ENCODE results near the gene PSPC1.
"Not testable (repeated sequence)": the region's sequence is repeated elsewhere in the genome, so short reads cannot be mapped to it uniquely, and the experiment has no call there.

Gene PSPC1

DNA sequence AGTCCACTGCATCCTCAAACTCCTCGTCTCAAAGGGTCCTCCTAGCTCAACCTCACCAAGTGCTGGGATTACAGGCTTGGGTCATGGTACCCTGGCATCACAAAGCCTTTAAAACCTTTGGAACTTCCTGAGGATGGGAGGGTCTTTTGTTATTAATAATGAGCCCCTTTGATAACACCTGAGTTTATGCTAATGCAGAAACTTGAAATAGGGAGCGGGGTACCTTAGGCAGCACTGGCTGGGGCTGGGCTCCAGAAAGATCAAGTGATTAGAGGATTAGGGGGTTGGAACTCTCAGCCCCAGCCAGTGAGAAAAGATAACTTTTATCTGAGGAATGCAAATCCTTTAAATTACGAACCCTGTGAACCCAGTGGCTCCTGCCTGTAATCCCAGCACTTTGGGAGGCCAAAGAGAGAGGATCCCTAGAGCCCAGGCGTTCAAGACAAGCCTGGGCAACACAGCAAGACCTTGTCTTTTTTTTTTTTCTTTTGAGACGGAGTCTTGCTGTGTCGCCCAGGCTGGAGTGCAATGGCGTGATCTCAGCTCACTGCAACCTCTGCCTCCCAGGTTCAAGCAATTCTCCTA lies 9.3 kb upstream of the PSPC1 start:
- Histone ChIP-seq H3K36me3 (ENCODE audit: control insufficient read depth, low read depth, low read length) (no peaks in the 10 kb centered on the region), H3K9ac (ENCODE audit: low read length) (no peak overlapping the region), H3K27ac (ENCODE audit: low read length) (no peak overlapping the region), H3K4me3 (ENCODE audit: low read length) (no peak overlapping the region), H3K4me1 (ENCODE audit: control insufficient read depth, low read depth, low read length) (peaks cover 6% of the 10 kb centered on the region), H3K27me3 (ENCODE audit: control insufficient read depth, insufficient read depth, low read length) (no peaks in the 10 kb centered on the region), H3K9me3 (ENCODE audit: control insufficient read depth, low read depth, low read length) (no peaks in the 10 kb centered on the region)

DNA sequence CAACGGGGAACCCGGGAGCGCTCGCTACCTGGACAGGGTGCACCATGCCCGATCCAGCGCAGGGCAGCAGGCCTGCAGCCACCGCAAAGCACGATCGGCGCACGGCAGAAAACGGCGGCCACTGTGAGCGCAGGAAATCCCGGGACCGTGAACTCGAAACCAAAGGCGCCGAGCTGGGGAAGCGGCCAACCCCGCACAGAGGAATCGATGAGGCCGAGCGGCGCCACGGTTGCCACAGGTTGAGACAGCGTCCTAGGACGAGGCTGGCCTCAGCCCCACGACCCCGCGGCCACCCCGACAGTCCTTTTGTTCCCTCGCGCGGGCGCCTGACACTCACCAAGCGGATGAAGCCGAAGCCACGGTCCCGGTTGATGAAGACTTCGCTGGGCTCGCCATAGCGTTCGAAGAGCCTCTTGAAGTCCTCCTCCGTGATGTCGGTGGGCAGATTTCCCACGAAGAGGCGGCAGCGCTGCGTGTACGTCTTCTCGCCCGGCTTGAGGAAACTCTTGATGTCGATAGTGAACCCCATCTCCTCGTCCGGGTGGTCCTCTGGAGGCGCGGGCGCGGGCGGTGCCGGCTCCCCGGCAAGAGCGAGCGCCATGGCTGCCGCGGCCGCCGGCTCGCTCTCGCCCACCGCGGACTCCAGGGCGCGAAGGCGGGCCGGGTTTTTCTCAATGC lies 557 bp downstream of the PSPC1 start:
- Histone ChIP-seq H3K9me3 (ENCODE audit: control insufficient read depth, low read depth, low read length) (no peaks in the 10 kb centered on the region), H3K9ac (ENCODE audit: low read length) (peak overlapping the region; percentile 99), H3K36me3 (ENCODE audit: control insufficient read depth, low read depth, low read length) (no peaks in the 10 kb centered on the region), H3K4me3 (ENCODE audit: low read length) (peak overlapping the region; percentile 99), H3K4me1 (ENCODE audit: control insufficient read depth, low read depth, low read length) (no peaks in the 10 kb centered on the region), H3K27me3 (ENCODE audit: control insufficient read depth, insufficient read depth, low read length) (no peaks in the 10 kb centered on the region), H3K27ac (ENCODE audit: low read length) (peak overlapping the region; percentile 83)

DNA sequence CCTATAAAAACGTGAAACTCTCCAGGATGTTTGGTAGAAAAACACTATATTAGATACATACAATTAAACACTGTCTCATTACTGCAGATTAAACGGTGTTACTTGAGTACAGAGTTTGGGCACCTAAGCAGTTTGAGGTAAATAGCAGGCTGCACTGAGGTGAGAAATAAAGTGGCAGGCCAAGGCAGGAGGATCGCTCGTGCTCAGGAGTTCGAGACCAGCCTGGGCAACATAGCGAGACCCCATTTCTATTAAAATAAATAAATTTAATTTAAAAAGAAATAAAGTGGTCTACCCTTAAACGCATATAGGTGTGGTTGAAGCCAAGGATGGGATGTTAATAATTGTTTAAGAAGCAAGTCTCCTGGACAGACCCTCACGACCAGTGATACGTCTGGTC lies 1.2 kb downstream of the PSPC1 start:
- H3K9me3 ChIP-seq (ENCODE audit: control insufficient read depth, low read depth, low read length) = no peaks in the 10 kb centered on the region
- H3K4me1 ChIP-seq (ENCODE audit: control insufficient read depth, low read depth, low read length) = no peaks in the 10 kb centered on the region
- no peaks in the 10 kb centered on the region for H3K27me3 ChIP-seq (ENCODE audit: control insufficient read depth, insufficient read depth, low read length)
- H3K36me3 ChIP-seq (ENCODE audit: control insufficient read depth, low read depth, low read length) = no peaks in the 10 kb centered on the region
- peak overlapping the region; percentile 99 for H3K4me3 ChIP-seq (ENCODE audit: low read length)
- H3K9ac ChIP-seq (ENCODE audit: low read length) = peak overlapping the region; percentile 99
- H3K27ac ChIP-seq (ENCODE audit: low read length) = peak overlapping the region; percentile 83

DNA sequence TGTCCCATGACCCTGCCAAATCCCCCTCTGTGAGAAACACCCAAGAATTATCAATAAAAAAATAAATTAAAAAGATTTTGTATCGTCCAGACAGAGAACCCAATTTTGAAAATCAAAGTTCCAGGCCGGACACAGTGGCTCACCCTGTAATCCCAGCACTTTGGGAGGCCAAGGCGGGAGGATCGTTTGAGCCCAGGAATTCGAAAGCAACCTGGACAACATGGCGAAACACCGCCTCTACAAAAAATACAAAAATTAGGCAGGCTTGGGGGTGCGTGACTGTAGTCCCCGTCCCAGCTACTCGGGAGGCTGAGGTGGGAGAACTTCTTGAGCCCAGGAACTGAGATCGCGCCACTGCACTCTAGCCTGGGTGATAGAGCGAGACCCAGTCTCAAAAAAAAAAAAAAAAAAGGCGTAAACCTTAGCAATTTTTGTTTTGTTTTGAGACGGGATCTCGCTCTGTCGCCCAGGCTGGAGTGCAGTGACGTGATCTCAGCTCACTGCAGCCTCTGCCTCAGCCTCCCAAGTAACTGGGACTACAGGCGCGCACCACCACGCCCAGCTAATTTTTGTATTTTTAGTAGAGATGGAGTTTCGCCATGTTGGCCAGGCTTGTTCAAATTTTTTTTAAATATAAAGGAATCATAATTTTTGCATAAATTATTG lies 1.9 kb downstream of the PSPC1 start:
- not testable (repeated sequence) for H3K27ac ChIP-seq (ENCODE audit: low read length); H3K4me1 ChIP-seq (ENCODE audit: control insufficient read depth, low read depth, low read length); H3K27me3 ChIP-seq (ENCODE audit: control insufficient read depth, insufficient read depth, low read length); H3K9ac ChIP-seq (ENCODE audit: low read length); H3K36me3 ChIP-seq (ENCODE audit: control insufficient read depth, low read depth, low read length); H3K9me3 ChIP-seq (ENCODE audit: control insufficient read depth, low read depth, low read length)
- peak overlapping the region; percentile 99 for H3K4me3 ChIP-seq (ENCODE audit: low read length)

DNA sequence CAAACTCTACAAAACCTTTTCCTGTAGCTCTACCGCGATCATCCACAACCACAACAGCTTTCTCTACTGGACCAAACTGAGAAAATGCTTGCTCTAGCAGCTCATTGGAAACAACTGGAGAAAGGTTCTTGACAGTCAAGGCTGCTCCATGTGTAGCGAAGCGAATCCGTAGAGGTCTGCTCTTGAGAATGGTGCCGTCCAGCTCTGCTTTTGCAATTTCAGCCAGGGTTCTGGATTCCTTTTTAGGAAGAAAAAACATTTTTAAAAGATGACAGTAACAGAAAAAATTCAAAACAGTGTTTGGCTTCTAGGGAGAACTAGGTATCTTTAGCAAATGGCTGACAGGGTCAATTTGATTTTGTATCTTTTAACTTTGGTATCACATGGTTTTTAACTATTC lies 10.4 kb downstream of the PSPC1 start:
- H3K9ac ChIP-seq (ENCODE audit: low read length) = no peak overlapping the region
- H3K9me3 ChIP-seq (ENCODE audit: control insufficient read depth, low read depth, low read length) = no peaks in the 10 kb centered on the region
- no peaks in the 10 kb centered on the region for H3K27me3 ChIP-seq (ENCODE audit: control insufficient read depth, insufficient read depth, low read length)
- no peaks in the 10 kb centered on the region for H3K4me1 ChIP-seq (ENCODE audit: control insufficient read depth, low read depth, low read length)
- H3K36me3 ChIP-seq (ENCODE audit: control insufficient read depth, low read depth, low read length) = peaks cover 44% of the 10 kb centered on the region
- no peak overlapping the region for H3K27ac ChIP-seq (ENCODE audit: low read length)
- no peak overlapping the region for H3K4me3 ChIP-seq (ENCODE audit: low read length)

DNA sequence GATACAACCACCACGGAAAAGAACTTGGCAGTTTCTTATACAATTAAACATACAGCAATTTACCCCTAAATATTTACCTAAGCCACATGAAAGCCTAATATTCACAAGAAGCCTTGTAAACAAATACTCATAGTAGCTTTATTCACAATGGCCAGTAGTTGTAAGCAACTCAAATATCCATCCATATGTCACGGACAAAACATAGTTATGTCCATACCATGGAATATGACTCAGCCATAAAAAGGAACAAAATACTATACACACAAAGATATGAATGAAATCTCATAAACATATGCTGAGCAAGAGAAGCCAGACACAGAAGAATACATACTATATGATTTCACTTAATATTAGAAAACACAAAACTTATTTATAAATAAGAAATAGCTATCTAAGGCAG lies 12.9 kb downstream of the PSPC1 start:
- Histone ChIP-seq H3K27ac (ENCODE audit: low read length) (no peak overlapping the region), H3K36me3 (ENCODE audit: control insufficient read depth, low read depth, low read length) (peaks cover 40% of the 10 kb centered on the region), H3K4me3 (ENCODE audit: low read length) (no peak overlapping the region), H3K9me3 (ENCODE audit: control insufficient read depth, low read depth, low read length) (no peaks in the 10 kb centered on the region), H3K4me1 (ENCODE audit: control insufficient read depth, low read depth, low read length) (no peaks in the 10 kb centered on the region), H3K27me3 (ENCODE audit: control insufficient read depth, insufficient read depth, low read length) (no peaks in the 10 kb centered on the region), H3K9ac (ENCODE audit: low read length) (no peak overlapping the region)

DNA sequence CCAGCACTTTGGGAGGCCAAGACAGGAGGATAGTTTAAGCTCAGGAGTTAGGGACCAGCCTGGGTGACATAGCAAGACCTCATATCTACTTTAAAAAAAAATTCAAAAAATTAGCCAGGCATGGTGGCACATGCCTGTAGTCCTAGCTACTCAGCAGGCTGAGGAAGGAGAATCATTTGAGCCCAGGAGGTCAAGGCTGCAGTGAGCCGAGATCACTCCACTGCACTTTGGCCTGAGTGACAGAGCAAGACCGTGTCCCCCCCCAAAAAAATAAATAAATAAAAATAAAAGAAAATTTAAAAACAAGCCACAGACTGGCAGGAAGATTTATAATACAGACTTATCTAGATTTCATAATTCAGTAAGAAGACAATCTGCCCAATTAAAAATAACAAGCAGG lies 14.8 kb downstream of the PSPC1 start:
- Histone ChIP-seq H3K27ac (ENCODE audit: low read length) (no peak overlapping the region), H3K36me3 (ENCODE audit: control insufficient read depth, low read depth, low read length) (peaks cover 45% of the 10 kb centered on the region), H3K4me1 (ENCODE audit: control insufficient read depth, low read depth, low read length) (no peaks in the 10 kb centered on the region), H3K9ac (ENCODE audit: low read length) (no peak overlapping the region), H3K27me3 (ENCODE audit: control insufficient read depth, insufficient read depth, low read length) (no peaks in the 10 kb centered on the region), H3K9me3 (ENCODE audit: control insufficient read depth, low read depth, low read length) (no peaks in the 10 kb centered on the region), H3K4me3 (ENCODE audit: low read length) (no peak overlapping the region)

DNA sequence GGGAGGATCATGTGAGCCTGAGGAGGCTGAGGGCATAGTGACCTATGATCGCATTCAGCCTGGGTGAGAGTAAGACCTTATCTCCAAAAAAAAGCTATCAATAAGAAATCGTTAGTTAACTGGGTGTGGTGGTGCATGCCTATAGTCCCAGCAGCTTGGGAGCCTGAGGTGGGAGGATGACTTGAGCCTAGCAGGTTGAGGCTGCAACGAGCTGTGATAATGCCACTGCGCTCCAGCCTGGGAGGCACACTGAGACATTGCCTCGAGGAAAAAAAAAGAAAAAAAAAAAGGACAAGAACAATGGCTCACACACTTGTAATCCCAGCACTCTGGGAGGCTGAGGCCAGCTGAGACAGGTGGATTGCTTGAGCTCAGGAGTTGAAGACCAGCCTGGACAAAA lies 16.2 kb downstream of the PSPC1 start:
- H3K27me3 ChIP-seq (ENCODE audit: control insufficient read depth, insufficient read depth, low read length) = no peaks in the 10 kb centered on the region
- peaks cover 41% of the 10 kb centered on the region for H3K36me3 ChIP-seq (ENCODE audit: control insufficient read depth, low read depth, low read length)
- no peak overlapping the region for H3K4me3 ChIP-seq (ENCODE audit: low read length)
- no peak overlapping the region for H3K9ac ChIP-seq (ENCODE audit: low read length)
- no peaks in the 10 kb centered on the region for H3K4me1 ChIP-seq (ENCODE audit: control insufficient read depth, low read depth, low read length)
- H3K9me3 ChIP-seq (ENCODE audit: control insufficient read depth, low read depth, low read length) = no peaks in the 10 kb centered on the region
- no peak overlapping the region for H3K27ac ChIP-seq (ENCODE audit: low read length)

DNA sequence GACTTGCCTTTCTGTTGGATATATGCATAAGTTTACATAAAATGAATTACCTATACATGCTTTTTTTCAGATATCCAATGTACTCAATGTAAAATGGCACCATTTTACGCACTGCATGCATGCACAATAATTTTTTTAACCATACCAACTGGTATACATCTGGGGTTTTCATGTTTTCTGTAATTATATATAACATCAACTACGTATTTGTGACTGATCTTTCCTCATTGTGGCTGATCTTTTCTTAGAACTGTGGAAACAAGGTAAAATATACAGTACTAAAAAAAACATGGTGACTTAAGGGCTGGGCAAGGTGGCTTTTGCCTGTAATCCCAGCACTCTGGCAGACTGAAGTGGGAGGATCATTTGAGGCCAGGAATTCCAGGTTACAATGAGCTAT lies 18.5 kb downstream of the PSPC1 start:
- no peak overlapping the region for H3K27ac ChIP-seq (ENCODE audit: low read length)
- H3K36me3 ChIP-seq (ENCODE audit: control insufficient read depth, low read depth, low read length) = peaks cover 34% of the 10 kb centered on the region
- H3K9ac ChIP-seq (ENCODE audit: low read length) = no peak overlapping the region

DNA sequence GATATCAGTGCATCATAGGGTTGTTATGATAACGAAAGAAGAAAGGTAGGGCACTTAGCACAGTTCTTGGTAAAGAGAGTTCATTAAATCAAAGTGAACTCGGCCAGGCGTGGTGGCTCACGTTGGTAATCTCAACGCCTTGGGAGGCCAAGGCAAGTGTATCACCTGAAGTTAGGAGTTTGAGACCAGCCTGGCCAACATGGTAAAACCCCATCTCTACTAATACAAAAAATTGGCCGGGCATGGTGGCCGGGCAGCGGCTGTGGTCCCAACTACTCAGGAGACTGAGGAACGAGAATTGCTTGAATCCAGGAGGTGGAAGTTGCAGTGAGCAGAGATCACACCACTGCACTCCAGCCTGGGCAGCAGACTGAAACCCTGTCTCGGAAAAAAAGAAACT lies 19.1 kb downstream of the PSPC1 start:
- Histone ChIP-seq H3K27me3 (ENCODE audit: control insufficient read depth, insufficient read depth, low read length) (no peaks in the 10 kb centered on the region), H3K36me3 (ENCODE audit: control insufficient read depth, low read depth, low read length) (peaks cover 40% of the 10 kb centered on the region), H3K27ac (ENCODE audit: low read length) (no peak overlapping the region), H3K9ac (ENCODE audit: low read length) (no peak overlapping the region), H3K4me1 (ENCODE audit: control insufficient read depth, low read depth, low read length) (no peaks in the 10 kb centered on the region), H3K4me3 (ENCODE audit: low read length) (no peak overlapping the region), H3K9me3 (ENCODE audit: control insufficient read depth, low read depth, low read length) (no peaks in the 10 kb centered on the region)

More for the DNA sequence above, 18.5 kb downstream of the PSPC1 start:
- Histone ChIP-seq H3K27me3 (ENCODE audit: control insufficient read depth, insufficient read depth, low read length) (no peaks in the 10 kb centered on the region), H3K4me1 (ENCODE audit: control insufficient read depth, low read depth, low read length) (no peaks in the 10 kb centered on the region), H3K4me3 (ENCODE audit: low read length) (no peak overlapping the region), H3K9me3 (ENCODE audit: control insufficient read depth, low read depth, low read length) (no peaks in the 10 kb centered on the region)

DNA sequence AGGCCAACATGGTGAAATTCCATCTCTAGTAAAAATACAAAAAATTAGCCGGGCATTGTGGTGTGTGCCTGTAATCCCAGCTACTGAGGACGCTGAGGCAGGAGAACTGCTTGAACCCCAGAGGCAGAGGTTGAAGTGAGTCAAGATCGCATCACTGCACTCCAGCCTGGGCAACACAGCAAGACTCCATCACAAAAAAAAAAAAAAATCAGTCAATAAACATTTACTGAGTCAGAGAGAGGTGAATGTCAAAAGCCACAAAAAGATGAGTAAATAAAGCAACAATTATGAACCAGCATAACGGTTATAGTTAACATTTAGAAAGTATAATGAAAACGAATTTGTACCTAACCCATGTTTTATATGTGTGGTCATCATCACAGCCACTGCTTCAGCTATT lies 23.1 kb downstream of the PSPC1 start:
- Histone ChIP-seq H3K4me1 (ENCODE audit: control insufficient read depth, low read depth, low read length) (no peaks in the 10 kb centered on the region), H3K9ac (ENCODE audit: low read length) (no peak overlapping the region), H3K27me3 (ENCODE audit: control insufficient read depth, insufficient read depth, low read length) (no peaks in the 10 kb centered on the region), H3K27ac (ENCODE audit: low read length) (no peak overlapping the region), H3K36me3 (ENCODE audit: control insufficient read depth, low read depth, low read length) (peaks cover 61% of the 10 kb centered on the region), H3K4me3 (ENCODE audit: low read length) (no peak overlapping the region), H3K9me3 (ENCODE audit: control insufficient read depth, low read depth, low read length) (no peaks in the 10 kb centered on the region)

DNA sequence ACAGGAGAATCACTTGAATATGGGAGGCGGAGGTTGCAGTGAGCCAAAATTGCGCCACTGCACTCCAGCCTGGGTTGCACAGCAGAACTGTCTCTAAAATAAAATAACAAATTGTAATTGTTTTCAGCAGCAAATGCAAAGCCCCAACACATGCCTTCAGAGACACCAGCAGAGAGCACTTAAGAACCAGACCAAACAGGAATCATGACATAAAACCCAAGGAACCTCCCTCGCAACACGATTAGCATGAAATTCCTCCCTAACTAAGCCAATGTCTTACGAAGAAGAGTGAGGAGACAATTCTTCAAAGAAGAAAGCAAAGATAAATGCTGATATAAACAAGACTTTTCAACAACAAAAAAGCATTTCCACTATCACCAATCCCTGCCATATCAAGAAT lies 40.1 kb downstream of the PSPC1 start:
- Histone ChIP-seq H3K36me3 (ENCODE audit: control insufficient read depth, low read depth, low read length) (peaks cover 44% of the 10 kb centered on the region), H3K9ac (ENCODE audit: low read length) (no peak overlapping the region), H3K4me3 (ENCODE audit: low read length) (no peak overlapping the region), H3K9me3 (ENCODE audit: control insufficient read depth, low read depth, low read length) (no peaks in the 10 kb centered on the region), H3K4me1 (ENCODE audit: control insufficient read depth, low read depth, low read length) (peaks cover 3% of the 10 kb centered on the region), H3K27ac (ENCODE audit: low read length) (no peak overlapping the region), H3K27me3 (ENCODE audit: control insufficient read depth, insufficient read depth, low read length) (no peaks in the 10 kb centered on the region)
